ENCODE measurements around the gene GOLGA6L24. TPM values are rescaled to one million over a fixed set of nuclear protein-coding genes. Genes with fewer than 3 reads are reported as not detected.
"Not testable (repeated sequence)": the region's sequence is repeated elsewhere in the genome, so short reads cannot be mapped to it uniquely, and the experiment has no call there.

The GOLGA6L24 gene
- total RNA-seq, 1 donor from 2014 or later: not detected

DNA sequence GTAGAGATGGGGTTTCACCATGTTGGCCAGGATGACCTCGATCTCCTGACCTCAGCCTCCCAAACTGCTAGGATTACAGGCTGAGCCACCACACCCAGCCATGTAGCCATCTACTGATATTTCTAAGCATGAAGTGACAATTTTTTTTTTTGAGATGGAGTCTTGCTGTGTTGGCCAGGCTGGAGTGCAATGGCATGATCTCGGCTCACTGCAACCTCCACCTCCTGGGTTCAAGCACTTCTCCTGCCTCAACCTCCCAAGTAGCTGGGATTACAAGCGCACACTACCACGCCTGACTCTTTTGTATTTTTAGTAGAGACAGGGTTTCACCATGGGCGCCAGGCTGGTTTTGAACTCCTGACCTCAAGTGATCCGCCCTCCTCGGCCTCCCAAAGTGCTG, 40.9 kb downstream of the GOLGA6L24 start:
- H2AFZ ChIP-seq (ENCODE audit: low read depth, low read length); H3K27me3 Mint-ChIP-seq (ENCODE audit: low read depth, unreplicated experiment); H3K4me1 Mint-ChIP-seq (ENCODE audit: low read depth, unreplicated experiment); H4K20me1 ChIP-seq (ENCODE audit: insufficient read depth, low read length); H3K27ac Mint-ChIP-seq (ENCODE audit: unreplicated experiment); H3K36me3 Mint-ChIP-seq (ENCODE audit: low read depth, unreplicated experiment); H3K4me3 Mint-ChIP-seq (ENCODE audit: unreplicated experiment); H3K4me3 ChIP-seq (ENCODE audit: insufficient read depth, low read depth, low read length); H3K27me3 ChIP-seq (ENCODE audit: insufficient read depth, low read length); FAIRE-seq; H3K27ac ChIP-seq (ENCODE audit: low read depth, low read length); H3K9me3 Mint-ChIP-seq (ENCODE audit: unreplicated experiment); H3K9ac ChIP-seq (ENCODE audit: low read length); DNase-seq (ENCODE audit: low read depth); H3K4me1 ChIP-seq (ENCODE audit: insufficient read depth, low read length); H3K4me2 ChIP-seq (ENCODE audit: low read length); H3K9me3 ChIP-seq (ENCODE audit: insufficient read depth, low read depth, low read length); H3K36me3 ChIP-seq (ENCODE audit: insufficient read depth, low read length): not testable (repeated sequence)
- H3K79me2 ChIP-seq (ENCODE audit: insufficient read depth, low read length): peaks cover 41% of the 10 kb centered on the region

DNA sequence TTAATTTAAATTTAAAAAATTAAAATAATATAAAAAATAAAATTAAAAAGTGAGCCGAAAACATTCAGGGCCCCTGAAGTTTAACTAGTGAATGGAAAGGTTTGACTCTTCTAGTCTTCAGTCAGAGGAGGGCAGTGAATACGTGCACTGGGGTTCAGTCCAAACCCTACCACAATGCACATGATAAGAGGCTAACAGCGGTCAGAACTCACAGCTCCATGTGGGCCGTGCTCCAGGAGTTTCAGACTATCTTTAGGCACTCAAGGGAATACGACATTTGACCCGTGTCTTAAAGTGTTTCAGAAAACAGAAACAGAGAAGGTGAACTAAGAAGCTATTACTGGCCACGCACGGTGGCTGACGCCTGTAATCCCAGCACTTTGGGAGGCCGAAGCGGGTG, 47.4 kb downstream of the GOLGA6L24 start:
- peaks cover 28% of the 10 kb centered on the region for H3K36me3 Mint-ChIP-seq (ENCODE audit: low read depth, unreplicated experiment)
- H3K4me3 ChIP-seq (ENCODE audit: insufficient read depth, low read depth, low read length); H3K27ac Mint-ChIP-seq (ENCODE audit: unreplicated experiment); DNase-seq (ENCODE audit: low read depth); H3K9me3 ChIP-seq (ENCODE audit: insufficient read depth, low read depth, low read length); H3K4me1 ChIP-seq (ENCODE audit: insufficient read depth, low read length); H3K27ac ChIP-seq (ENCODE audit: low read depth, low read length); H3K9ac ChIP-seq (ENCODE audit: low read length); H3K27me3 ChIP-seq (ENCODE audit: insufficient read depth, low read length); H3K4me1 Mint-ChIP-seq (ENCODE audit: low read depth, unreplicated experiment); H4K20me1 ChIP-seq (ENCODE audit: insufficient read depth, low read length); H2AFZ ChIP-seq (ENCODE audit: low read depth, low read length); FAIRE-seq; H3K4me3 Mint-ChIP-seq (ENCODE audit: unreplicated experiment); H3K9me3 Mint-ChIP-seq (ENCODE audit: unreplicated experiment); H3K27me3 Mint-ChIP-seq (ENCODE audit: low read depth, unreplicated experiment); H3K4me2 ChIP-seq (ENCODE audit: low read length); H3K36me3 ChIP-seq (ENCODE audit: insufficient read depth, low read length): not testable (repeated sequence)
- peaks cover 13% of the 10 kb centered on the region for H3K79me2 ChIP-seq (ENCODE audit: insufficient read depth, low read length)

DNA sequence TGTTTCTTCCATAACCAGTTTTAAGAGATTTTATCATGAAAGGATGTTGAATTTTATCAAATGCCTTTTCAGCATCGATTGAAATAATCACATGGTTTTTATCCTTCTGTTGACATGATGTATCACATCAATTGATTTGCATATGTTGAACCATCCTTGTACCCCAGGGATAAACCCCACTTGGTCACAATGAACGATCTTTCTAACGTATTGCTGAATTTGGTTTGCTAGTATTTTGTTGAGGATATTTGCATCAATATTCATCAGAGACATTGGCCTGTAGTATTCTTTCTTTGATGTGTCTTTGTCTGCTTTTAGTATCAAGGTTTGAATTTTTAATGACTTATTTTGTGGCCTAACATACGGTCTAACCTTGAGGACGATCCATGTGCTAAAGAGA, 49.2 kb downstream of the GOLGA6L24 start:
- H3K4me3 ChIP-seq (ENCODE audit: insufficient read depth, low read depth, low read length); H3K27ac Mint-ChIP-seq (ENCODE audit: unreplicated experiment); H3K9me3 ChIP-seq (ENCODE audit: insufficient read depth, low read depth, low read length); H3K27me3 ChIP-seq (ENCODE audit: insufficient read depth, low read length); H3K27me3 Mint-ChIP-seq (ENCODE audit: low read depth, unreplicated experiment); H3K4me2 ChIP-seq (ENCODE audit: low read length); DNase-seq (ENCODE audit: low read depth); H3K9ac ChIP-seq (ENCODE audit: low read length); H3K79me2 ChIP-seq (ENCODE audit: insufficient read depth, low read length); H3K27ac ChIP-seq (ENCODE audit: low read depth, low read length); H3K36me3 ChIP-seq (ENCODE audit: insufficient read depth, low read length); H3K4me3 Mint-ChIP-seq (ENCODE audit: unreplicated experiment); H3K4me1 ChIP-seq (ENCODE audit: insufficient read depth, low read length); H3K4me1 Mint-ChIP-seq (ENCODE audit: low read depth, unreplicated experiment); H3K9me3 Mint-ChIP-seq (ENCODE audit: unreplicated experiment); H4K20me1 ChIP-seq (ENCODE audit: insufficient read depth, low read length); H2AFZ ChIP-seq (ENCODE audit: low read depth, low read length); FAIRE-seq: not testable (repeated sequence)
- peaks cover 21% of the 10 kb centered on the region for H3K36me3 Mint-ChIP-seq (ENCODE audit: low read depth, unreplicated experiment)

Other genes starting within 250 kb of the GOLGA6L24 start
- 61.5 and 63.3 TPM in 2 replicates for gene HERC2, start 35.9 kb downstream of the GOLGA6L24 start, total RNA-seq
- not detected in 2 replicates for gene GOLGA8F, start 20.6 kb upstream of the GOLGA6L24 start, total RNA-seq
- gene GOLGA8G, start 174.9 kb upstream of the GOLGA6L24 start, total RNA-seq: 0.31 TPM in 1 of 2 replicates, not detected in the other
- not detected in 2 replicates for gene GOLGA6L25, start 195.5 kb upstream of the GOLGA6L24 start, total RNA-seq